IPS DF 6.9 (cell line): Measurements from ENCODE around the gene KCNAB3.
"Not testable (repeated sequence)": the region's sequence is repeated elsewhere in the genome, so short reads cannot be mapped to it uniquely, and the experiment has no call there.

Source experiments
- DNase-seq: peaks from one replicate; pipeline ENCODE4 v3.0.0-alpha.2; 2013; ENCODE audit warnings: low read depth, low spot score
- H3K27ac ChIP-seq: one replicate; pipeline ENCODE4 v1.5.1; 2013; ENCODE audit warnings: low read length, control low read depth
- H3K27me3 ChIP-seq: 2 replicates; pipeline ENCODE4 v1.6.1; 2013; ENCODE audit warnings: mild to moderate bottlenecking, low read length; ENCODE audit not compliant: control insufficient read depth, insufficient read depth
- H3K36me3 ChIP-seq: 2 replicates; pipeline ENCODE4 v1.6.1; 2013; ENCODE audit warnings: low read length; ENCODE audit not compliant: control insufficient read depth, insufficient read depth
- H3K4me1 ChIP-seq: 2 replicates; pipeline ENCODE4 v1.6.1; 2013; ENCODE audit warnings: low read length; ENCODE audit not compliant: control insufficient read depth, insufficient read depth
- H3K4me3 ChIP-seq: 2 replicates; pipeline ENCODE4 v1.5.1; 2013; ENCODE audit warnings: mild to moderate bottlenecking, low read length
- H3K9me3 ChIP-seq: 2 replicates; pipeline ENCODE4 v1.6.1; 2013; ENCODE audit warnings: low read length, inconsistent platforms; ENCODE audit not compliant: control insufficient read depth, insufficient read depth
- WGBS: extraction: QIAGEN DNeasy Blood & Tissue Kit; methylation state at CpG from one replicate; pipeline ENCODE4 v1.1.7; 2013; ENCODE audit warnings: mixed read lengths, missing lambda C conversion rate; ENCODE audit not compliant: insufficient read length, insufficient coverage; 5-methylcytosine and 5-hydroxymethylcytosine counted together

The KCNAB3 gene

GRCh38 chr17:7956228-7956965 lies 26.7 kb upstream of the KCNAB3 start:
- H3K4me1 ChIP-seq = no peaks in the 10 kb centered on the region
- H3K27ac ChIP-seq = no peak overlapping the region
- H3K9me3 ChIP-seq = no peaks in the 10 kb centered on the region
- WGBS = no CpG with 5 or more reads among the region's 11 CpGs
- DNase-seq = no peak
- H3K27me3 ChIP-seq = no peaks in the 10 kb centered on the region
- no peak overlapping the region for H3K4me3 ChIP-seq
- H3K36me3 ChIP-seq = no peaks in the 10 kb centered on the region

DNA sequence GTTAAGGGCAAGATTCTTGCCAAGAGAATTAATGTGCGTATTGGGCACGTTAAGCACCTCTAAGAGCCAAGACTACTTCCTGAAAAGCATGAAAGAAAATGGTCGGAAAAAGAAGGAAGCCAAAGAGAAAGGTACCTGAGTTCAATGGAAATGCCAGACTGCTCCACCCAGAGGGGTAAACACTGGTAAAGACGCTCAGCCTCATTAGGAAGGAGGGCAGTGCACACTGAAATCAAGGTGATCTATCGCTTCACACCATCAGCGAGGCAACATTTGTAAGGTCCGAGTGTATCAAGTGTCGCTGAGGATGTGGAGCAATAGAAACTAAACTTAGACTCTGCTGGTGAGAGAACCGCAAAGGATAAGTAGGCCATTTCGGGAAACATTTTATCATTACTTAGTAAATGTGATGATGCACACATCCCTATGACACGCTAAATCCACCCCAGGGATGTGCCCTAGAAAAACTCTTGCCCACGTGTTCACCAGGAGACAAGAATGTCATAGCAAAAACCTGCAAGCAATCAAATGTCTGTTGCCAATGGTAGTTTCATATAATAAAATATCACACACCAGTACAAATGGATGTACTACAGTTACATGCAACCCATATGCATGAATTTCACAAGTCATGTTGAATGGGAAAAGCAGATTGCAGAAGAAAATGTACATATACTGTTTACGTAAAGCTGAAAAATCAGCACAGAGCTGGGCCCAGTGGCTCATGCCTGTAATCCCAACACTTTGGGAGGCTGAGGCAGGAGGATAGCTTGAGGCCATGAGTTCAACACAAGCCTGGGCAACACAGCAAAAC lies 26.0 kb upstream of the KCNAB3 start:
- Histone ChIP-seq H3K4me3 (no peak overlapping the region), H3K36me3 (no peaks in the 10 kb centered on the region), H3K9me3 (no peaks in the 10 kb centered on the region), H3K27ac (no peak overlapping the region), H3K27me3 (no peaks in the 10 kb centered on the region), H3K4me1 (no peaks in the 10 kb centered on the region)
- WGBS = no CpG with 5 or more reads among the region's 13 CpGs
- no peak for DNase-seq

DNA sequence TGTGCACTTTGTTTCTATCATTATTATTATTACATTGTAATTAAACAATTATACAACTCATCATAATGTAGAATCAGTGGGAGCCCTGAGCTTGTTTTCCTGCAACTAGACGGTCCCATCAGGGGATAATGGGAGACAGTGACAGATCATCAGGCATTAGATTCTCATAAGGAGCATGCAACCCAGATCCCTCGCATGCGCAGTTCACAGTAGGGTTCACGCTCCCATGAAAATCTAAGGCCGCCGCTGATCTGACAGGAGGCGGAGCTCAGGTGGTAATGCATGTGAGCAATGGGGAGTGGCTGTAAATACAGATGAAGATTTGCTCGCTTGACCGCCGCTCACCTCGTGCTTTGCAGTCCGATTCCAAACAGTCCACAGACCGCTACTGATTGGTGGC lies 23.6 kb upstream of the KCNAB3 start:
- not testable (repeated sequence) for H3K9me3 ChIP-seq, H3K4me1 ChIP-seq, H3K36me3 ChIP-seq, DNase-seq, H3K4me3 ChIP-seq, H3K27me3 ChIP-seq, H3K27ac ChIP-seq
- WGBS = no CpG with 5 or more reads among the region's 13 CpGs

- Histone ChIP-seq H3K4me1 (no peaks in the 10 kb centered on the region), H3K27ac (no peak overlapping the region), H3K27me3 (no peaks in the 10 kb centered on the region), H3K9me3 (no peaks in the 10 kb centered on the region), H3K4me3 (no peak overlapping the region), H3K36me3 (peaks cover 8% of the 10 kb centered on the region; the same call in 1 of the 2 replicates)
- DNase-seq = no peak
- no CpG with 5 or more reads among the region's 5 CpGs for WGBS
These were observed 21.6 kb upstream of the KCNAB3 start for GRCh38 chr17:7951143-7951792.

DNA sequence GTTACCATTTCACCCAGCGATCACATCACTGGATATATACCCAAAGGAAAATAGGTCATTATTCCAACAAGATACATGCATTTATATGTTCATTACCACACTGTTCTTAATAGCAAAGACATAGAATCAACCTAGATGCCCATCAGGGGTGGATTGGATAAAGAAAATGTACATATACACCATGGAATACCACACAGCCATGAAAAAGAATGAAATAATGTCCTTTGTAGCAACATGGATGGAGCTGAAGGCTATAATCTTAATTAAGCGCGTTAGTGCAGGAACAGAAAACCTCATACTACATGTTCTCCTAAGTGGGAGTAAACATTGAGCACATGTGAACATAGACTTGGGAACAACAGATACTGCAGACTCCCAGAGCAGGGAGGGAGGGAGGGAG lies 20.9 kb upstream of the KCNAB3 start:
- Histone ChIP-seq H3K27ac (no peak overlapping the region), H3K4me3 (no peak overlapping the region), H3K36me3 (peaks cover 13% of the 10 kb centered on the region; the same call in 1 of the 2 replicates), H3K27me3 (no peaks in the 10 kb centered on the region), H3K4me1 (no peaks in the 10 kb centered on the region), H3K9me3 (no peaks in the 10 kb centered on the region)
- WGBS = no CpG with 5 or more reads among the region's 3 CpGs
- DNase-seq = no peak

DNA sequence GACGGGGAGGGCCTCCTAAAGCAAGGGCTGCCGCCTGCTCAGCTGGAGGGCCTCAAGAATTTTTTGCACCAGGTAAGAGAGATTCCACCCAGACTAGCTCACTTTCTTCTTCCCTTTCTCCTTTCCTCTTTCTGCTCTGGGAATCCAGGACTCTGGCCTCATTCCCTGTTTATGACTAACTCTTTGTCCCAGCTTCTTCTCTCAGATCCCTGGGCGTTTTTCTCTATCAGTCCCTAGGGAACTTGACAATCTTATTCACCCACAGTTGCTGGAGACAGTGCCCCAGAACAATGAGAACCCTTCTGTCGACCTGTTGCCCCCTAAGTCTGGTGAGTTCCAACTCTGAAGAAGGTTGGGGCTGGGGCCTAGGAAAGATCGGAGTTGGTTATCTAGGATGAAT lies 18.0 kb upstream of the KCNAB3 start:
- no peak for DNase-seq
- Histone ChIP-seq H3K4me1 (no peaks in the 10 kb centered on the region), H3K9me3 (no peaks in the 10 kb centered on the region), H3K36me3 (peaks cover 24% of the 10 kb centered on the region), H3K4me3 (no peak overlapping the region), H3K27ac (no peak overlapping the region), H3K27me3 (no peaks in the 10 kb centered on the region)
- no CpG with 5 or more reads among the region's 5 CpGs for WGBS

DNA sequence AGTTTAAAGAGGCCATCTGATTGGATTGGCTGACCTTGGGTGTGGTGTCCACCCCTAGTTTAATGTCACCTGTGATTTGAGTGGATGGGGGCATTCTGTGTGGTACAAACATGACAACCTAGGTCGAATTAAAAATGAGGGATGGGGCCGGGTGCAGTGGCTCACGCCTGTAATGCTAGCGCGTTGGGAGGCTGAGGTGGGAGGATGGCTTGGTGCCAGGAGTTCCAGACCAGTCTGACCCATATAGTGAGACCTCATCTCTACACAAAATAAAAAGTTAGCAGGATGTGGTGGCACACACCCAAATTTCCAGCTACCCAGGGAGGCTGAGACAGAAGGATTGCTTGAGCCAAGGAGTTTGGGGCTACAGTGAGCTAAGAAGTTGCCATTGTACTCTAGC lies 16.8 kb upstream of the KCNAB3 start:
- H3K9me3 ChIP-seq = no peaks in the 10 kb centered on the region
- WGBS = no CpG with 5 or more reads among the region's 5 CpGs
- H3K4me1 ChIP-seq = no peaks in the 10 kb centered on the region
- H3K27ac ChIP-seq = no peak overlapping the region
- no peaks in the 10 kb centered on the region for H3K27me3 ChIP-seq
- no peak overlapping the region for H3K4me3 ChIP-seq
- H3K36me3 ChIP-seq = peaks cover 26% of the 10 kb centered on the region
- no peak for DNase-seq

DNA sequence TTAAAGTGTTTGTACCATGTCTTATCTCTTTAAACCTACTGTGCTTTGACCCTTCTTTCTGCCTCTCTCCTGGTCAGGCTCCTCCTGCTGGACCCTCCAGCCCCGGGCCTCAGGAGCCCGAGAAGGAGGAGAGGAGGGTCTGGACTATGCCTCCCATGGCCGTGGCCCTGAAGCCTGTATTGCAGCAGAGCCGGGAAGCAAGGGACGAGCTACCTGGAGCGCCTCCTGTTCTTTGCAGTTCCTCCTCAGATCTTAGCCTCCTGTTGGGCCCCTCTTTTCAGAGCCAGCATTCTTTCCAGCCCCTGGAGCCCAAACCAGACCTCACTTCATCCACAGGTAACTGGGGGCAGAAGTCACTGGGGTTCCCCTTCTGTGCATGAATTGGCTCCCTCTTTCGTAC lies 16.0 kb upstream of the KCNAB3 start:
- DNase-seq = no peak
- Histone ChIP-seq H3K27ac (no peak overlapping the region), H3K9me3 (no peaks in the 10 kb centered on the region), H3K36me3 (peaks cover 29% of the 10 kb centered on the region), H3K4me1 (no peaks in the 10 kb centered on the region), H3K4me3 (no peak overlapping the region), H3K27me3 (no peaks in the 10 kb centered on the region)
- WGBS = no CpG with 5 or more reads among the region's 7 CpGs

- no peaks in the 10 kb centered on the region for H3K4me1 ChIP-seq
- no CpG with 5 or more reads among the region's 9 CpGs for WGBS
- H3K27me3 ChIP-seq = no peaks in the 10 kb centered on the region
- DNase-seq = no peak
- H3K9me3 ChIP-seq = no peaks in the 10 kb centered on the region
- H3K4me3 ChIP-seq = no peak overlapping the region
- H3K27ac ChIP-seq = no peak overlapping the region
- peaks cover 35% of the 10 kb centered on the region for H3K36me3 ChIP-seq
These were observed 14.7 kb upstream of the KCNAB3 start for GRCh38 chr17:7944326-7944725.

DNA sequence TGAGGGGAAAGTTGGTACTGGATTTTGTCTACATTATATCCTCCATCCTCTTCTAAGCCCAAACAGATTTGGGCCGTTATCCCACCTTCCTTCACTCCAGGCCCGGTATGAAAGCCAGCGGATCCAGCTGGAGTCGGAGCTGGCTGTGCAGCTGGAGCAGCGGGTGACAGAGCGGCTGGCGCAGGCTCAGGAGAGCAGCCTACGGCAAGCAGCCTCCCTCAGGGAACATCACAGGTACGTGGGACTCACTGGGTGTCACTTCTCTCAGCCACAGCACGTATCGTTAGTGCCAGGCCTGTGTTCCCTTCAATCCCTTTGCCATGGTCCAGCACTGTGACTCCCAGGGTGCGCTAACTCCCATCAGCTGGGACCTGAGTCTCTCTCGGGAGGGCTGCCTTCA lies 13.6 kb upstream of the KCNAB3 start:
- H3K27me3 ChIP-seq = no peaks in the 10 kb centered on the region
- H3K4me3 ChIP-seq = no peak overlapping the region
- no CpG with 5 or more reads among the region's 13 CpGs for WGBS
- no peaks in the 10 kb centered on the region for H3K4me1 ChIP-seq
- no peak for DNase-seq
- no peak overlapping the region for H3K27ac ChIP-seq
- no peaks in the 10 kb centered on the region for H3K9me3 ChIP-seq
- peaks cover 34% of the 10 kb centered on the region for H3K36me3 ChIP-seq
